ENCODE data around the gene ATXN2L.

DNA sequence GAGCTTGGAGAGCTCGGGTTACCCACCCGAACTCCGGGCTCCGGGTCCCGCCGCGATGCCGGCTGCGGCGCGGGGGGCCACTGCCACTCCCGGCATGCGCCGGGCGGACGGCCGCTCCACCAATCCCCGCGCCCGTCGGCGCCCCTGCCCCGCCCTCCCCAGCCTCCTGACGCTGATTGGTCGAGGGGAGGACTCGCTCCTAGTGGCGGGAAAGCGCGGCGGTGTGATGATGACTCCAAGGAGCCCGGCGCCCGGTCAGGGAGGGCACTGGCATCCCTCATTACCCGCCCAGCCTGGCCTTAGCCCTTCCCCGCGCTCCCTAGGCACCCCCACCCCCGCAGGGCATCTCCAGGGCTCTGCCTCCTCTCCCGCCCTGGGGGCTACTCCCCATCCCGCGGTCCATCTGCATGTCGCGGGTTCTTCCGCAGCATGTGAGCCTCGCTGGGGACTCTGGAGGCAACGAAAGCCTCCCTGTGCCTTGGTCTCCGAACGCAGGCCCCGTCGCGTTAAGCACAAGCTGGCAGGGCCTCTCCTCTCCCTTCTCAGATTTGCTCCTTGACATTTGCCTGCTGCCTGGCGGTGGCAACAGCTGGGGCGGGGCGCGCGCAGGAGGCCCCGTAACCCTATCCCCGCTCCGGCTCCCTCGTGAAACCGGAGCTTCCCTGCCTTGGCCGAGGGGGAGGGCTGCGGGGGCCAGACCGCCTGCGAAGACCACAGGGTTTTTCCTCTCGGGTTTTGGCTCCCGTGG lies 57.2 kb downstream of the ATXN2L start:
- TF ChIP-seq, protein P1, sequence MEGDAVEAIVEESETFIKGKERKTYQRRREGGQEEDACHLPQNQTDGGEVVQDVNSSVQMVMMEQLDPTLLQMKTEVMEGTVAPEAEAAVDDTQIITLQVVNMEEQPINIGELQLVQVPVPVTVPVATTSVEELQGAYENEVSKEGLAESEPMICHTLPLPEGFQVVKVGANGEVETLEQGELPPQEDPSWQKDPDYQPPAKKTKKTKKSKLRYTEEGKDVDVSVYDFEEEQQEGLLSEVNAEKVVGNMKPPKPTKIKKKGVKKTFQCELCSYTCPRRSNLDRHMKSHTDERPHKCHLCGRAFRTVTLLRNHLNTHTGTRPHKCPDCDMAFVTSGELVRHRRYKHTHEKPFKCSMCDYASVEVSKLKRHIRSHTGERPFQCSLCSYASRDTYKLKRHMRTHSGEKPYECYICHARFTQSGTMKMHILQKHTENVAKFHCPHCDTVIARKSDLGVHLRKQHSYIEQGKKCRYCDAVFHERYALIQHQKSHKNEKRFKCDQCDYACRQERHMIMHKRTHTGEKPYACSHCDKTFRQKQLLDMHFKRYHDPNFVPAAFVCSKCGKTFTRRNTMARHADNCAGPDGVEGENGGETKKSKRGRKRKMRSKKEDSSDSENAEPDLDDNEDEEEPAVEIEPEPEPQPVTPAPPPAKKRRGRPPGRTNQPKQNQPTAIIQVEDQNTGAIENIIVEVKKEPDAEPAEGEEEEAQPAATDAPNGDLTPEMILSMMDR (IDR thresholded peaks at IDR 0.05): peak; percentile 11 to 36 (median 21)
- TF ChIP-seq EP300 (IDR thresholded peaks at IDR 0.05): no peak
- TF ChIP-seq POLR2A (IDR thresholded peaks at IDR 0.05; ENCODE audit: low read depth): no peak
- peak in 1 of 2 donors; percentile 38 for TF ChIP-seq POLR2AphosphoS5 (IDR thresholded peaks at IDR 0.05)

All from esophagus muscularis mucosa (tissue), 4 donors.